IPS DF 4.7 (cell line): ENCODE results near the gene MYO5B.
"Not testable (repeated sequence)": the region's sequence is repeated elsewhere in the genome, so short reads cannot be mapped to it uniquely, and the experiment has no call there.

Experiments used
- DNase-seq: peaks from one replicate; pipeline ENCODE4 v3.0.0-alpha.2; 2013; ENCODE audit warnings: low spot score; ENCODE audit errors: extremely low read depth

MYO5B gene

DNA sequence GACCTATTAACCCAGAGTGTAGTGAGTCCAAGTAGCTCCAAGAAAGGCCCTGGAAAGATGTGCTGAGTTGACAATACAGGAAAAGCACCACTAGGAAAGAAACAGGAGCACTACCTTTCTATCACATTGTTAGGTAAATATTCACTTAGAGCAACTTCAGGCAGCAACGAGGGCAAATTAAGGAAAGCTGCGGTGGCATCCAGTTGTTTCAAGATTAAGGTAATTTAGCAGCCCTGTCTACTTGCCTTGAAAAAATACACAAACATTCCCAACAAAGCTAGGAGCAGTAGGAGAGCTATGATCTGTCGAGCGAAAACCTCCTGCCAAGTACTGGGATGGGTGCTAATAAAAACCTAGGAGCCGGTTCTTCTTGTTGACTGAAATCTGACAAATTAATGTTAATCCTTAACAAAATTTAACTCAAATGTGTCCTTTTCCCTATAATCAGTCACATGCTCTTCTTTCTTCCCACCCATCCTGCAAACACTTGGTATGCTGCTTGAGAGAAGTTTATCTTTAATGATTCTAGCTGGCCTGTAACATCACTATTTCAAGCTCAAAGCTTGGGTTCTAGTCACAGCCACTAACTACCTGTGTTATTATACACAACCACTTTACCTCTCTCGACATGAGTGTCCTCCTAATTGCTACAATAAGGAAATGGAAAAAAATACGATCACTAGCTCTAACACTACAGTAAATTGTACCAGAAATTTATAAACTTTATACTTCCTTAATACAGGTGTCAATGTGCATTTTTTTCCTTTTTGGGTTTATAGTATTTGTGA lies 383.6 kb downstream of the MYO5B start:
- no peak for DNase-seq

DNA sequence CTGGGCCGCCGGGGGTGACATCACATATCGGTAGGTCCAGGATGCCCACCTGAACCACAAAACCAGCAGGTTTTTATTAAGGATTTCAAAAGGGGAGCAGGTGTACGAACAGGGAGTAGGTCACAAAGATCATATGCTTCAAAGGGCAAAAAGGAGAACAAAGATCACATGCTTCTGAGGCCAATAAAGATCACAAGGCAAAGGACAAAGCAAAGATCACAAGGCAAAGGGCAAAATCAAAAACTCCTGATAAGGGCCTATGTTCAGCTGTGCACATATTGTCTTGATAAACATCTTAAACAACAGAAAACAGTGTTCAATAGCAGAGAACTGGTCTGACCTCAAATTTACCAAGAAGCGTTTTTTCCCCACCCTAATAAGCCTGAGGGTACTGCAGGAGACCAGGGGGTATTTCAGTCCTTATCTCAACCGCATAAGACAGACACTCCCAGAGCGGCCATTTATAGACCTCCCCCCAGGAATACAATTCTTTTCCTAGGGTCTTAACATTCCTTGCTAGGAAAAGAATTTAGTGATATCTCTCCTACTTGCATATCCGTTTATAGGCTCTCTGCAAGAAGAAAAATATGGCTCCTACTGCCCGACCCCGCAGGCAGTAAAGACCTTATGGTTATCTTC lies 386.3 kb downstream of the MYO5B start:
- DNase-seq: not testable (repeated sequence)

DNA sequence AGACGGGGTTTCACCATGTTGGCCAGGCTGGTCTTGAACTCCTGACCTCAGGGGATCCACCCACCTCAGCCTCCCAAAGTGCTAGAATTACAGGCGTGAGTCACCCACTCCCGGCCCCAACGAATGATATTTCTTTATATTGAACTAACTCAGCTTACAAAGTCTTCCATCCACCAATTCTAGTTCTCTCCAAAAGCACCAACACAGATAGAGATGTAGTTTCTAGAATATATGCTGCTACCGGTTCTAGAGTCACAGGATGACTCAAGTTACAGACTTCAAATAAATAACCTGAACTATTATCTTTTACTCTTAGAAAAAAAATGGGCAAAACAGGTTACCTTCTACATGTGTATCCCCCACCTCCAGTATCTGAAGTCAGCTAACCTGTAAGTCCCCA lies 390.9 kb downstream of the MYO5B start:
- no peak for DNase-seq

GRCh38 chr18:49802623-49803022 lies 392.3 kb downstream of the MYO5B start:
- no peak for DNase-seq

DNA sequence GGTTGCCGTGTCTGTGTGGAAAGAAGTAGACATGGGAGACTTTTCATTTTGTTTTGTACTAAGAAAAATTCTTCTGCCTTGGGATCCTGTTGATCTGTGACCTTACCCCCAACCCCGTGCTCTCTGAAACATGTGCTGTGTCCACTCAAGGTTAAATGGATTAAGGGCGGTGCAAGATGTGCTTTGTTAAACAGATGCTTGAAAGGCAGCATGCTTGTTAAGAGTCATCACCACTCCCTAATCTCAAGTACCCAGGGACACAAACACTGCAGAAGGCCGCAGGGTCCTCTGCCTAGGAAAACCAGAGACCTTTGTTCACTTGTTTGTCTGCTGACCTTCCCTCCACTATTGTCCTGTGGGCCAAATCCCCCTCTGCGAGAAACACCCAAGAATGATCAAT lies 394.5 kb downstream of the MYO5B start:
- not testable (repeated sequence) for DNase-seq

DNA sequence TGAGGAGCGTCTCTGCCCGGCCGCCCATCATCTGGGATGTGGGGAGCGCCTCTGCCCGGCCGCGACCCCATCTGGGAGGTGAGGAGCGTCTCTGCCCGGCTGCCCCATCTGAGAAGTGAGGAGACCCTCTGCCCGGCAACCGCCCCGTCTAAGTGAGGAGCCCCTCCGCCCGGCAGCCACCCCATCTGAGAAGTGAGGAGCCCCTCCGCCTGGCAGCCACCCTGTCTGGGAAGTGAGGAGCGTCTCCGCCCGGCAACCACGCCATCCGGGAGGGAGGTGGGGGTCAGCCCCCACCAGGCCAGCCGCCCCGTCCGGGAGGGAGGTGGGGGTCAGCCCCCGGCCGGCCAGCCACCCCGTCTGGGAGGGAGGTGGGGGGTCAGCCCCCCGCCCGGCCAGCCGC lies 395.1 kb downstream of the MYO5B start:
- not testable (repeated sequence) for DNase-seq

GRCh38 chr18:49798001-49798400 lies 396.9 kb downstream of the MYO5B start:
- no peak for DNase-seq

- no peak for DNase-seq
These were observed 399.1 kb downstream of the MYO5B start for GRCh38 chr18:49795612-49796552.

DNA sequence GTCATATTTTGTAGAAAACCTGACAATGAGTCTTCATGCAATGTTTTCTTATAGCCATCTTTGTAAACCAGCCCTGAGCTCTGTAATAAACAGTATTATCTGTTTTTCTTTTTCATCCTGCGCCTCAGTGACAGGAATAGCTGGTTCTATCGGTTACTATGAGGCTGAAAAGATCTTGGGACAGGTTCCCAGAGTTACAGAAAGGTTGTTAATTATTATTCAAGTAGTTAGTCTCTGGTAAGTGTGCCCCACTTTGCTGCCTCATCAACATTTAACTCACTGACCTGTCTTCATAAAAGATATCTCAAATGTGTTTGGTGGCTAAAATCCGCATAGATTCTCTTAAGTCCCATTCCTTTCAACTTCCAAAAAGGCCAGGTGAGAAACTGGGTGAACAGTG lies 400.2 kb downstream of the MYO5B start:
- no peak for DNase-seq

GRCh38 chr18:49789560-49790134 lies 405.3 kb downstream of the MYO5B start:
- not testable (repeated sequence) for DNase-seq

DNA sequence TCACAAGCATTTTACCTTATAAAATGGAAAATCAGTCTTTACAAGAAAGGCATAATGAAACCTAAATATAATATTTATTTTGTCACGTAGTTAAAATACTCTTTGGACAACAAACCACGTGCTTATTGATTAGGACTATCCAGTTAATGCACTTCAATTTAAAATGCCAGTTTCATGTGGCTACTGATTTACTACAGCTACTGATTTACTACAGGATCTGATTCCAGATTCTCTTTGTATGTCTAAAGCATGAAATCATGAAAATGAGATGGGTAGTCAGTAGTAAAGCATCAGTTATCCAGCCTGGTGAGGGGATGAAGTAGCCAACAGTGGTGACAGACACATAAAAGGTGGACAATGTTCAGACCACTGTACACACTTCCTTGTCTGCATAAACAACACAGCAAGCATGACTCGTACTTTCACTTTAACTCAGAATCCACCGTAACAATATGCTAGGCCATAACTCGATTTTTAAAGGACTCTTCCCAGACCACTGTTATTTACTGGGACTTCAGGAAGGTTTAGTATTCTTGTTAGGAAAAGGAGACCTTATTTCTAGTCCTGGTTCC lies 406.5 kb downstream of the MYO5B start:
- no peak for DNase-seq

DNA sequence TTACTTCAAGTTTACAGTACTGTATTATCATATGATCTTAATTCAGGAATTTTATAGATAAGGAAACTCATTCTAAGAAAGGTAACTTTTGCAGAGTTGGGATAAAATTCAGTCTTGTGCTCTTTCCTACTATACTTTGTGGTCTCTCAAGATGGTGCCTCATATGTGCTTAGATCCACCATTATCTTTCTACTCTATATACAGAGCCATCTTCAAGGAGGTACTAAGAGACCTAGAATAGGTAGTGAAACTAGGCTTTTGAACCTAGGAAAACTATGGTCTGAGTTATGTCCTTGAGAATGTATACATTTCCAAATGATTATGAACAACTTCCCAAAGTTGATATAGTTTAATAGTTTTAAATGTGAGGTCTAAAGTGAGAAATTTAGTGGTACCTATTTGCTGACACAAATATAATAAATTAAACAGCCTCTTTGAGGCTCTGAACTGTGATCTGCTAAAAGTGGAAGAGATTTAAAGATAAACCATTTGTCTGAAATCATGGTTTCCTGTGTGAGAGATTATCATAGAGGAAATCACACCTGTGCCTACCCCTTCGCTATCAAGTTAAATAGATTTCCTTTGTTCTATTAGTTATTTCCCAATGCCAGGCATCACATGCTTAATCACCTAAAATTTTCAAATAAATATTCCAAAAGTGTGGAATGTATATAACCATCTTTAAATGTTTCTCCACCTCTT lies 408.8 kb downstream of the MYO5B start:
- no peak for DNase-seq

- DNase-seq: no peak
These were observed 410.3 kb downstream of the MYO5B start for GRCh38 chr18:49784427-49785185.

GRCh38 chr18:49783631-49784030 lies 411.3 kb downstream of the MYO5B start:
- DNase-seq: not testable (repeated sequence)

DNA sequence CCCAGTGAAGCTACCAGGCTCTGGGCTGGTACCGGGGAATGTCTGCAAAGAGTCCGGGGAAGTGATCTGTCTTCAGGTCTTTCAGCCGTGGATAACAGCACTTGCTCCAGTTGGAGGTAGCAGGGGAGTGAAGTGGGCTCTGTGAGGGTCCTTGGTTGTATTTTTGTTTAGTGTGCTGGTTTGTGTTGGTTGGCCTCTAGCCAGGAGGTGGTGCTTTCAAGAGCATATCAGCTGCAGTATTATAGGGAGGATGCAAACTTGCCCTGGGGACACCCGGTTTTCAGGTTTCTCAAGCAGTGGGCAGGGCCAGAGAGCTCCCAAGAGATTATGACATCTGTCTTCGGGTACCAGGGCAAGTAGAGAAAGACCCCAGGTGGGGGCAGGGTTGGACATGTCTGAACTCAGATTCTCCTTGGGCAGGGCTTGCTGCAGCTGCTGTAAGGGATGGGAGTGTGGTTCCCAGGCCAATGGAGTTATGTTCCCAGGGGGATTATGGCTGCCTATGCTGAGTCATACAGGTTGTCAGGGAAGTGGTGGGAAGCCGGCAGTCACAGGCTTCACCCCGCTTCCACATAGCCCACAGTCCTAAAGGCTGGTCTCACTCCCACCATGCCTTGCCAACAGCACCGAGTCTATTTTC lies 416.0 kb downstream of the MYO5B start:
- no peak for DNase-seq
